ENCODE results near the gene VPS13C.

DNA sequence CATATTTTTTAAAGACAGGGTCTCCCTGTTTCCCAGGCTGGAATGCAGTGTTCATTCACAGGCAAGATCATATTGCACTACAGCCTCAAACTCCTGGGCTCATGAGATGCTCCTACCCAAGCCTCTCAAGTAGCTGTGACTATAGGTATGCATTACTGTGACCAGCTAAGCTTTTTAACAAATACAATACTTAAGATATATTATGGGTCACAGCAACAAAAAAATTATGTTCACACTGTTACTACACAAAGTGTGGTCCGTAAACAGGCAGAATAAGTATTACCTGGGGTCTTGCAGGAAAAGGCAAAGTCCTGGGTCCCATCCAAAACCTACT is 152.5 kb downstream of the VPS13C start:
- TF ChIP-seq EZH2 (IDR thresholded peaks at IDR 0.05), result no peak
- no peak for TF ChIP-seq POLR2AphosphoS5 (IDR thresholded peaks at IDR 0.05; ENCODE audit: borderline replicate concordance, low read depth, low read length)
